ENCODE results near the gene LGI2. TPM values are rescaled to one million over a fixed set of nuclear protein-coding genes. Genes with fewer than 3 reads are reported as not detected.

Gene LGI2
- total and polyA plus RNA-seq, 4 donors, result 6.4 to 20.0 (median 19.5) TPM

DNA sequence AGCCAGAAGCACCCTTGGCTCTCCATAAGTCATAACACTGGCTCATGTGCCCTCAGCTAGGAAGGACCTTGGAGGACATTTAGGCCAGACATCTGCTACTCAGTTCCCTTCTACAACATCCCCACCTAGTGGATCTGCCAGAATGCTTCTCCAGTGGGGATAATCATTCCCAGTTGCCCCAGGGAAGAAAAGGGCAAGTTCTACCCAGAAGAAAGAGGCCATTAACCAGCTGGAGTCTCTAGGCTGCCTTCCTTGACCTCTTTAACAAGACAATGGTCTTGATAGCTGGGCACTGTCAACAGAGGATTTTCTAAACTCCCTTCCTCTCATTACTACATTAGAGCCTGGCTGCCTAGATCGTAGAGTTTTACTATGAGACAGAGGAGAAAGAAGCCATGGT is 42.0 kb downstream of the LGI2 start:
- H3K9me3 ChIP-seq (ENCODE audit: control insufficient read depth, insufficient read depth, low read length), result no peaks in the 10 kb centered on the region
- no peak overlapping the region for H3K4me3 ChIP-seq (ENCODE audit: low read depth, low read length)
- no peaks in the 10 kb centered on the region for H3K4me1 ChIP-seq (ENCODE audit: control insufficient read depth, insufficient read depth, low read length)
- no CpG with 5 or more reads among the region's 1 CpG for WGBS (ENCODE audit: insufficient coverage)
- H3K27ac ChIP-seq (ENCODE audit: low read depth, low read length), result no peak overlapping the region
- no peak for DNase-seq (ENCODE audit: low read depth in 4 of 6, low spot score in 6 of 6)
- H3K27me3 ChIP-seq (ENCODE audit: control insufficient read depth, insufficient read depth, low read length), result no peaks in the 10 kb centered on the region
- no peaks in the 10 kb centered on the region for H3K36me3 ChIP-seq (ENCODE audit: control insufficient read depth, insufficient read depth, low read length)

DNA sequence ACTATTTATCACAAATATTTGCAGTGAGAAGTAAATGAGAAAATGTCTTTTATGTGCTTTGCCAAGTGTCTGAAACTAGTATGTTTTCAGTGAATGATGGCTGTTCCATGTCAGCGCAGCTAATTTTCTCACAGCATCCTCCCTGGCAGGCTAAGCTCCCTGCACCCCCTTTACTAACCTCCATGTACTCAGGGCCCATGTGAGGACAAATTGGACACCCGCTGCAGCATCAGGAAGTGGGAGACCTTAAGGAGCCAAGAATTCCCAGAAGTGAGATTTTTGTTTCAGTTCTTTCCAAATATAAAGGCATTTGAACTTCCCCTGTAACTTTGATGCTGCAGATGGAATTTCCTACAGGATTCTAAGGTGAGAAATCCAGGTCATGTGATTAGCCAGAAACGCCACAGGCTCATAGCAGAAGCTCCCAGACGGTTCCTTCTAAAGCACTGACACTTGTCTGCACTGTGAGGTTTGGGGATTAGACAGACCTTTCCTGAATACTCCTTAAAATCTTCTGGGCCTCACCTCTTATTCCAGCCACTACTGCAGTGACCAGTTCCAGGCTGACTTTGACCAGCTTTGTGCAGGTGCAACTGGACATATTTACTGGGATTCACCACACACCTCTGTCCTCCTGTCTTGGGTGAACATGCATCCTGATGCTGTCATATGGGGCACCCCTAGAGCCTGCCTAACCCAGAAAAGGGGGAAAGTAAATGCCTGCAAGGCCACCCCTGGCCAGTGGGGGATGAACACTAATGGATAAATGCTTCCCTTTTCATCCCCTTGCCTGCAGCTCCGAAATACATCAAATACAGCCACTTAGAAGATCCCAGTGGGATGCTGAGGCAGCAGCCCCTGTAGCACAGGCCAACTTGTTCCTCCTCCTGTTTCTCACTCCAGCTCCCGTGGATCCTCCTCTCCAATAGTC is 45.9 kb downstream of the LGI2 start:
- no peaks in the 10 kb centered on the region for H3K36me3 ChIP-seq (ENCODE audit: control insufficient read depth, insufficient read depth, low read length)
- H3K9me3 ChIP-seq (ENCODE audit: control insufficient read depth, insufficient read depth, low read length), result no peaks in the 10 kb centered on the region
- H3K4me1 ChIP-seq (ENCODE audit: control insufficient read depth, insufficient read depth, low read length), result peaks cover 4% of the 10 kb centered on the region
- H3K27ac ChIP-seq (ENCODE audit: low read depth, low read length), result no peak overlapping the region
- 66% methylated on average over 4 of the region's 6 CpGs for WGBS (ENCODE audit: insufficient coverage)
- H3K4me3 ChIP-seq (ENCODE audit: low read depth, low read length), result no peak overlapping the region
- no peaks in the 10 kb centered on the region for H3K27me3 ChIP-seq (ENCODE audit: control insufficient read depth, insufficient read depth, low read length)
- DNase-seq (ENCODE audit: low read depth in 4 of 6, low spot score in 6 of 6), result no peak

DNA sequence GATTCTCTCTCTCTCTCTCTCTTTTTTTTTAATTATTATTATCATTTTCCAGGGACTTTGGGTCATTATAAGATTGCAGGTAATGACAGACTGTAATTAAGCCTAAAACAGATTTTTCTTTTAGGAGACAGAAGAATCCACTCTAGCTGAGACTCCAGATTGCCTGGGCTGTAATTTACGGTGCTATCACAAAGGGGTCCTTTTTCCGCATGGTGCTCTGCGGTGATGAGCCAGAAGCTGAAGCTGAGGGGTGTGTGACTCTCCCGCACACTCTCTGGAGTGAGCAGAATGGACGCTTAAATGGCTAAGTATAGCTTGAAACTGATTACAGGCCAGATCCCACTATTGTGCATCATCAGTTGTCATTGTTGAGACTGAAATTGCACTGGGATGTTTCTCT is 50.0 kb downstream of the LGI2 start:
- H3K27me3 ChIP-seq (ENCODE audit: control insufficient read depth, insufficient read depth, low read length), result no peaks in the 10 kb centered on the region
- peaks cover 4% of the 10 kb centered on the region for H3K4me1 ChIP-seq (ENCODE audit: control insufficient read depth, insufficient read depth, low read length)
- DNase-seq (ENCODE audit: low read depth in 4 of 6, low spot score in 6 of 6), result peak in 2 of 6 donors; percentile 40 to 64
- no peaks in the 10 kb centered on the region for H3K9me3 ChIP-seq (ENCODE audit: control insufficient read depth, insufficient read depth, low read length)
- 19% methylated on average over 5 of the region's 5 CpGs for WGBS (ENCODE audit: insufficient coverage)
- H3K4me3 ChIP-seq (ENCODE audit: low read depth, low read length), result no peak overlapping the region
- no peaks in the 10 kb centered on the region for H3K36me3 ChIP-seq (ENCODE audit: control insufficient read depth, insufficient read depth, low read length)
- no peak overlapping the region for H3K27ac ChIP-seq (ENCODE audit: low read depth, low read length)

DNA sequence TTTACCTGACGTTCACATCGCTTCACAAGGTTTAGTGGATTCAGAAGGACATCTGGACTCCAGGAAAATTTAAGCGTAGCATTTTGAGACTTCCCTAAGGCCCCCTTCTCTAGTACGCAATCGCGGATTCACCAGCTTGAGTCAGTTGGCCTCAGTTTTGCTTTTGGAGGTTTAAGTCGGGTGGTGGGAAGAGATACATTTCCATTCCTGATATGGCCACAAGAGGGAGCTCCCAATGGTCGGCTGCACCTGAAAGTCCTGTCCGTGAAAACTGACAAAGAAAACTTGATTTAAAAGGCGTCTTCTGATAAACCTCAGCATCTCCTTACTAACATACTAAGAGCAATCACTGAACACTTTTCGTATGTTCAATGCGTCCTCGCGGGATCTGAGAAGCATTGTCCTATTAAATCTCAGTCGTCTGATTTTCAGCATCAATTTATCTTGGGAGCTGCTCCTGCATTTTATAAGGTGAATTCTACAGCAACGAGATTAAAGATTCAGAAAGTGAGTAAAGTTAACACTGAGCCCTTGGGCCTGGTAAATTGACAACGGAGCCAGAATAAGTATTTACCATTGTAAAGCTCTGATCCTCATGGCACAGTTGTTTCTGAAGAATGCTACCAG is 50.6 kb downstream of the LGI2 start:
- no peaks in the 10 kb centered on the region for H3K27me3 ChIP-seq (ENCODE audit: control insufficient read depth, insufficient read depth, low read length)
- DNase-seq (ENCODE audit: low read depth in 4 of 6, low spot score in 6 of 6), result peak; percentile 43 to 92 (median 59)
- peaks cover 4% of the 10 kb centered on the region for H3K4me1 ChIP-seq (ENCODE audit: control insufficient read depth, insufficient read depth, low read length)
- no peaks in the 10 kb centered on the region for H3K9me3 ChIP-seq (ENCODE audit: control insufficient read depth, insufficient read depth, low read length)
- WGBS (ENCODE audit: insufficient coverage), result 4% methylated on average over 7 of the region's 17 CpGs
- H3K36me3 ChIP-seq (ENCODE audit: control insufficient read depth, insufficient read depth, low read length), result no peaks in the 10 kb centered on the region
- H3K4me3 ChIP-seq (ENCODE audit: low read depth, low read length), result no peak overlapping the region
- H3K27ac ChIP-seq (ENCODE audit: low read depth, low read length), result peak overlapping the region; percentile 57

DNA sequence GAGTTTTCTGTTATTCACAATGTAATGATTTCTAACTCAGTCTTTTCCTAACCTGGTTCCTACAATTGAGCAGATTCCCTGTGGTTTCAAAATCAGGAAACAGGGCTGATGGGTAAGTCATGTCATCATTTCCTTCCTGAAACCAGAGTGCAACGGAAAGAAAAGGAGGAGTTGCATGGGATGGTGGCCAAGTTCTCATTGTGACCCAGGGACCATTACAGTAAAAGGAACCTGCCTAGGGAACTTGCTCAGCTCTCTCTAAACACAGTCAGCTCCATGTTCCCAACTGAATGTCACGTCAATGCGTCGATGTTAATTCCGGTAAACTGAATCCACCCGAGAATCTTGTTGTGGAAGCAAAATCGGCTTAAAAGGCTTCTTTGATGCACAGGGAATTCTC is 51.2 kb downstream of the LGI2 start:
- Histone ChIP-seq H3K27me3 (ENCODE audit: control insufficient read depth, insufficient read depth, low read length) (no peaks in the 10 kb centered on the region), H3K9me3 (ENCODE audit: control insufficient read depth, insufficient read depth, low read length) (no peaks in the 10 kb centered on the region), H3K36me3 (ENCODE audit: control insufficient read depth, insufficient read depth, low read length) (no peaks in the 10 kb centered on the region), H3K4me1 (ENCODE audit: control insufficient read depth, insufficient read depth, low read length) (peaks cover 4% of the 10 kb centered on the region), H3K27ac (ENCODE audit: low read depth, low read length) (peak overlapping the region; percentile 57), H3K4me3 (ENCODE audit: low read depth, low read length) (no peak overlapping the region)
- peak in 1 of 6 donors; percentile 38 for DNase-seq (ENCODE audit: low read depth in 4 of 6, low spot score in 6 of 6)
- 88% methylated on average over 6 of the region's 7 CpGs for WGBS (ENCODE audit: insufficient coverage)

DNA sequence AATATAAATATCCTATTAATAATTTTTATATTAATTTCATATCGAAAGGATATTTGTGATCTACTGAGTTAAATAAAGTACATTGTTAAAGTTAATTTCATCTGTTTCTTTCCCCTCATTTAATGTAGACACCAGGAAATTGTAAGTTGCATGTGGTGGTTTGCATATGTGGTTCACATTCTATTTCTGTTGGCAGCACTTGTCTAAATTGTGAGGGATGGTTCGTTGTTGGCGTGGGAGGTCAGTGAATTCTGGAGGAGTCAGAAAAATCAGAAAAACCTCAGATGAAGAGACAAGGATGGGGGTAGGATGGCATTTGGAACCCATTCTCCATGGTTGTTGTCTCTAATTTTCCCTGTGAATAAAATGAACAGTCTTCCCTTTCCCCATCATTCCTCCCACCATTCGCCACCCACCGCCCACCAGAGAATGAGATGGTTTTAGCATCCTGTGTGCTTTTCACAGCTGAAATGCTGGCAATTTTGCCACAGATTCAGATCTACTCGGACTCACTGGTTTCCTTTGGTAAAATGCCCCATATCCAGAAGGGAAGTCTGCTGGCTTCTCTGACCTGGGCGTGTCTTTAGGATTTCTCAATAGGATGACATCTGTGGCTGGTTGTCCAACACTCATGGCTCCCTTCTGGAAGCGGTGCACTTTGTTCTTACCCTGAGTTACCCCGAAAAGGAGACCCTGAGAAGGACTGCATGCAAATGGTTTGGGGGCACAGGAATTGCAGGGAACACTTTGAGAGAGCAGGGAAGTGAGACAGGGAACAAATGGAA is 52.3 kb downstream of the LGI2 start:
- Histone ChIP-seq H3K4me3 (ENCODE audit: low read depth, low read length) (no peak overlapping the region), H3K4me1 (ENCODE audit: control insufficient read depth, insufficient read depth, low read length) (peaks cover 4% of the 10 kb centered on the region), H3K9me3 (ENCODE audit: control insufficient read depth, insufficient read depth, low read length) (no peaks in the 10 kb centered on the region), H3K27me3 (ENCODE audit: control insufficient read depth, insufficient read depth, low read length) (no peaks in the 10 kb centered on the region), H3K36me3 (ENCODE audit: control insufficient read depth, insufficient read depth, low read length) (no peaks in the 10 kb centered on the region), H3K27ac (ENCODE audit: low read depth, low read length) (no peak overlapping the region)
- WGBS (ENCODE audit: insufficient coverage), result 93% methylated on average over 8 of the region's 9 CpGs
- DNase-seq (ENCODE audit: low read depth in 4 of 6, low spot score in 6 of 6), result no peak

DNA sequence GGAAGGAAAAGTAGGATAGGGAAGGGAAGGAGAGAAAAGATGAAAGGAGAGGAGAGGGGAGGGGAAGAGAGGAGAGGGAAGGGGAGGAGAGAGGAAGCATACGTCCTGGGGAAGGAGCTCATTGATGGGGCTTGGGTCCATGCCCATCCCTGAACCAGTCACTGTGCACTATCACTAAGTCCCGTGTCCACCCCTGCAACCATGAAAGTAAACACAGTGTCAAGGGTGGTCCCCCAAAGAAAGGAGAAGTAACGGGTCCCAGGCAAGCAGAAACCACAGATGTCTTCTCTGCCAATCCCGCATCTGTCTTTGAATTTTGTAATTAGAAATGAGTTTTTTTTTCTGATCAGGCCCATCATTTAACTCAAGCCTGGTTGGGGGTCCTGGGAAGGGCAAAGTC is 55.2 kb downstream of the LGI2 start:
- DNase-seq (ENCODE audit: low read depth in 4 of 6, low spot score in 6 of 6), result no peak
- no peak overlapping the region for H3K27ac ChIP-seq (ENCODE audit: low read depth, low read length)
- H3K36me3 ChIP-seq (ENCODE audit: control insufficient read depth, insufficient read depth, low read length), result no peaks in the 10 kb centered on the region
- WGBS (ENCODE audit: insufficient coverage), result 94% methylated on average over 2 of the region's 4 CpGs
- no peaks in the 10 kb centered on the region for H3K4me1 ChIP-seq (ENCODE audit: control insufficient read depth, insufficient read depth, low read length)
- no peak overlapping the region for H3K4me3 ChIP-seq (ENCODE audit: low read depth, low read length)
- no peaks in the 10 kb centered on the region for H3K9me3 ChIP-seq (ENCODE audit: control insufficient read depth, insufficient read depth, low read length)
- no peaks in the 10 kb centered on the region for H3K27me3 ChIP-seq (ENCODE audit: control insufficient read depth, insufficient read depth, low read length)

DNA sequence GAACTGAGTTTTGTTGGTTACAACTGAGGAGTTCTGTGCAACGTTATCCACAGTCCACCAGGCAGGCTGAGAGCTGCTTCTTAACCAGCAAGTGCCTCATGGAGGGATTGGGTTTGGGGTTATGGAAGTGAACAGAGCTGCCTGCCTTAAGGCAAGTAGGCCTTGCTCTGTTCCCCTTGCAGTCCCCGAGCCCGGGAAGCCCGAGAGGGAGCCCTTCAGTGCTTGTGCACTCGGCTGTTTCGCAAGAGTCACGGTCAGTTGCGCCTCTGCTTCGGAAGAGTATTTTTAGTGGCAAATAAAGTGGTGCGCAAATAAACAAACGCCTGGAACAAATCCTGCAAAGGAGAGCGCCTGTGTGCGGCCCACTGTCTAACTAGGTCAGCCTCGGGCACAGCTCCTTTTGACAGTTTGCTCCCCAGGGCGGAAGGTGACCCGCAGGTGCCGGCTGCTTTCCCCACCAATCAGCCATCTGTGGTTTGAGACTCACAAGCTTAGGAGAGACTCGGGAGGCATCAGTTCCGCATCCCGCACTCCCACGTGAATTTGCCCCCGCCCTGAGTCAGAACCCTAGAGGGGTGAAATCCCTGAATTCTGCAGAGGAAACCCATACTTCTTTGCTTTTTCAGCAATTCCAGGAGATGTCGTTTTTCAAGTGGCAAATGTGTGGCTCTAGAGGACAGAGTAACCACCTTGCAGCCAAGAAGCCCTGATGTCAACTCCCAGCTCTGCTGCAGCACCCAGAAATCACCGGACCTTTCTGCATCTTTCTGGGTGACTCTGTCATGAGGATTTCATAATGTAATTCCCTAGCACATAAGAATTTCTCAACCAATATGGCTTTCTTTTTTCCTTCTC is 56.8 kb downstream of the LGI2 start:
- Histone ChIP-seq H3K36me3 (ENCODE audit: control insufficient read depth, insufficient read depth, low read length) (no peaks in the 10 kb centered on the region), H3K27me3 (ENCODE audit: control insufficient read depth, insufficient read depth, low read length) (no peaks in the 10 kb centered on the region), H3K27ac (ENCODE audit: low read depth, low read length) (no peak overlapping the region), H3K4me3 (ENCODE audit: low read depth, low read length) (no peak overlapping the region), H3K4me1 (ENCODE audit: control insufficient read depth, insufficient read depth, low read length) (no peaks in the 10 kb centered on the region), H3K9me3 (ENCODE audit: control insufficient read depth, insufficient read depth, low read length) (no peaks in the 10 kb centered on the region)
- 79% methylated on average over 21 of the region's 24 CpGs for WGBS (ENCODE audit: insufficient coverage)
- no peak for DNase-seq (ENCODE audit: low read depth in 4 of 6, low spot score in 6 of 6)

DNA sequence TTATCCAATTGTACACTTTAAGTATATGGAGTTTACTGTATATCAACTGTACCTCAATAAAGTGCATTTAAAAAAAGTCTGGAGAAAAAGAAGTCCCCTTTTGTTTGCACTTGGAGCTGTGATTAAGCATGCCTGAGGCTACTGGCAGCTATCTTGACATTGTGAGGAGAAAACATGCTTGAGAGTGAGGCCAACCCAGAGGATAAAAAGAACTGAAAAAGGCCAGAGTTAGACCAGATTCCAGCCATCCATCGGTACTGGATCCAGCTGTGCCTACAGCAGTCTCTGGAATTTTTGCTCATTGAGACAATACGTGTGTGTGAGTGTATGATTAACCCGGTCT is 57.4 kb downstream of the LGI2 start:
- Histone ChIP-seq H3K9me3 (ENCODE audit: control insufficient read depth, insufficient read depth, low read length) (no peaks in the 10 kb centered on the region), H3K4me1 (ENCODE audit: control insufficient read depth, insufficient read depth, low read length) (no peaks in the 10 kb centered on the region), H3K27me3 (ENCODE audit: control insufficient read depth, insufficient read depth, low read length) (no peaks in the 10 kb centered on the region), H3K27ac (ENCODE audit: low read depth, low read length) (no peak overlapping the region), H3K36me3 (ENCODE audit: control insufficient read depth, insufficient read depth, low read length) (no peaks in the 10 kb centered on the region), H3K4me3 (ENCODE audit: low read depth, low read length) (no peak overlapping the region)
- WGBS (ENCODE audit: insufficient coverage), result 59% methylated on average over 3 of the region's 3 CpGs
- DNase-seq (ENCODE audit: low read depth in 4 of 6, low spot score in 6 of 6), result no peak

Measured in spinal cord (tissue), 10 donors.